ENCODE data around the gene ANGPTL7.

ANGPTL7 gene

GRCh38 chr1:11152755-11153154 lies 36.4 kb upstream of the ANGPTL7 start:
- no peak for TF ChIP-seq POLR2AphosphoS5 (IDR thresholded peaks at IDR 0.05; ENCODE audit: low read depth, low read length)
- TF ChIP-seq TAF1 (IDR thresholded peaks at IDR 0.05; ENCODE audit: borderline replicate concordance, insufficient read depth, low read length) = no peak
- TF ChIP-seq FOXP2 (optimal IDR thresholded peaks at IDR 0.05; ENCODE audit: borderline replicate concordance, extremely low read depth, extremely low read length, insufficient read depth) = no peak
- TF ChIP-seq, protein P1, sequence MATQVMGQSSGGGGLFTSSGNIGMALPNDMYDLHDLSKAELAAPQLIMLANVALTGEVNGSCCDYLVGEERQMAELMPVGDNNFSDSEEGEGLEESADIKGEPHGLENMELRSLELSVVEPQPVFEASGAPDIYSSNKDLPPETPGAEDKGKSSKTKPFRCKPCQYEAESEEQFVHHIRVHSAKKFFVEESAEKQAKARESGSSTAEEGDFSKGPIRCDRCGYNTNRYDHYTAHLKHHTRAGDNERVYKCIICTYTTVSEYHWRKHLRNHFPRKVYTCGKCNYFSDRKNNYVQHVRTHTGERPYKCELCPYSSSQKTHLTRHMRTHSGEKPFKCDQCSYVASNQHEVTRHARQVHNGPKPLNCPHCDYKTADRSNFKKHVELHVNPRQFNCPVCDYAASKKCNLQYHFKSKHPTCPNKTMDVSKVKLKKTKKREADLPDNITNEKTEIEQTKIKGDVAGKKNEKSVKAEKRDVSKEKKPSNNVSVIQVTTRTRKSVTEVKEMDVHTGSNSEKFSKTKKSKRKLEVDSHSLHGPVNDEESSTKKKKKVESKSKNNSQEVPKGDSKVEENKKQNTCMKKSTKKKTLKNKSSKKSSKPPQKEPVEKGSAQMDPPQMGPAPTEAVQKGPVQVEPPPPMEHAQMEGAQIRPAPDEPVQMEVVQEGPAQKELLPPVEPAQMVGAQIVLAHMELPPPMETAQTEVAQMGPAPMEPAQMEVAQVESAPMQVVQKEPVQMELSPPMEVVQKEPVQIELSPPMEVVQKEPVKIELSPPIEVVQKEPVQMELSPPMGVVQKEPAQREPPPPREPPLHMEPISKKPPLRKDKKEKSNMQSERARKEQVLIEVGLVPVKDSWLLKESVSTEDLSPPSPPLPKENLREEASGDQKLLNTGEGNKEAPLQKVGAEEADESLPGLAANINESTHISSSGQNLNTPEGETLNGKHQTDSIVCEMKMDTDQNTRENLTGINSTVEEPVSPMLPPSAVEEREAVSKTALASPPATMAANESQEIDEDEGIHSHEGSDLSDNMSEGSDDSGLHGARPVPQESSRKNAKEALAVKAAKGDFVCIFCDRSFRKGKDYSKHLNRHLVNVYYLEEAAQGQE (IDR thresholded peaks at IDR 0.05; ENCODE audit: insufficient read depth in 1 of 2, low read depth in 2 of 2, low read length in 2 of 2) = no peak
- no peak for TF ChIP-seq SIN3A (IDR thresholded peaks at IDR 0.05; ENCODE audit: borderline replicate concordance, insufficient read depth, low read length)

DNA sequence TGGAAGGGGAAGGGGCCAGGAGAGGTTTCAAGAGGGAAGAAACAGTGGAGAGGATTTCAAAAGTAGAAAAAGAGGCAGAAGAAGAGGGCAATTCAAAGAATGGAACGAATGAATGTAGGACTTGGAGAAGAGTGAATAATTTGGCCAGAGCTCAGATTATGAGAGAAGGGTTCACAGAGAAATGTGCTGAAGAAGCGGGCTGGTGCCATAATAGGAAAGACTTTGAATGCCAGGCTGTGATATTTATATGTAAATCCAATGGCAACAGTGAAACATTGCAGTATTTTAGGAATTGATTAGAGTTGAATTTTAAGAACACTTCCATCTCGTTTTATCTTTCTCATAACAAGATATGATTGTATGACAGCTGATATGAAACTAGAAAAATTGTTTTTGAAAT lies 36.0 kb upstream of the ANGPTL7 start:
- TF ChIP-seq POLR2AphosphoS5 (IDR thresholded peaks at IDR 0.05; ENCODE audit: low read depth, low read length) (no peak), TAF1 (IDR thresholded peaks at IDR 0.05; ENCODE audit: borderline replicate concordance, insufficient read depth, low read length) (no peak), SIN3A (IDR thresholded peaks at IDR 0.05; ENCODE audit: borderline replicate concordance, insufficient read depth, low read length) (no peak), FOXP2 (optimal IDR thresholded peaks at IDR 0.05; ENCODE audit: borderline replicate concordance, extremely low read depth, extremely low read length, insufficient read depth) (no peak)
- TF ChIP-seq, protein P1 (IDR thresholded peaks at IDR 0.05; ENCODE audit: insufficient read depth in 1 of 2, low read depth in 2 of 2, low read length in 2 of 2) = no peak

DNA sequence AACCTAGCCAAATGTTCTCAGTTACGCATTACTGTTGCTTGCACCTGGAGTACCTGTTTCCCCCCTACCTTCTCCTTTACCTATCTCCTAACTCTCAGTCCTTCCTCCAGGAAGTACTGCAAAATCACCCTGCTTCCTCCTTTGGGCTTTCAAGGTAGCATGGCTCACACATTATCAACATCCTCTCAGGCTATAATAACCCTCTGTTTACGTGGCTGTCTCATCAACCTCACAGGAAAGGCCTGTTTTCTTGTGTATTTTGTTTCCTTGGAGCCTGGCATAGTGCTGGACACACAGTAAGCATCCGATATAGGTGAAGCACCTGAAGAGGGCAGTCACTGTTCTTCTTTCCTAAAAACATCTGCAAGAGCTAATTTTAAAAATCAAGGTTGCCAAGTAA lies 32.7 kb upstream of the ANGPTL7 start:
- TF ChIP-seq TAF1 (IDR thresholded peaks at IDR 0.05; ENCODE audit: borderline replicate concordance, insufficient read depth, low read length) (no peak), FOXP2 (optimal IDR thresholded peaks at IDR 0.05; ENCODE audit: borderline replicate concordance, extremely low read depth, extremely low read length, insufficient read depth) (no peak), SIN3A (IDR thresholded peaks at IDR 0.05; ENCODE audit: borderline replicate concordance, insufficient read depth, low read length) (no peak), POLR2AphosphoS5 (IDR thresholded peaks at IDR 0.05; ENCODE audit: low read depth, low read length) (no peak)
- TF ChIP-seq, protein P1 (IDR thresholded peaks at IDR 0.05; ENCODE audit: insufficient read depth in 1 of 2, low read depth in 2 of 2, low read length in 2 of 2) = no peak

- no peak for TF ChIP-seq POLR2AphosphoS5 (IDR thresholded peaks at IDR 0.05; ENCODE audit: low read depth, low read length)
- TF ChIP-seq TAF1 (IDR thresholded peaks at IDR 0.05; ENCODE audit: borderline replicate concordance, insufficient read depth, low read length) = no peak
- no peak for TF ChIP-seq SIN3A (IDR thresholded peaks at IDR 0.05; ENCODE audit: borderline replicate concordance, insufficient read depth, low read length)
- TF ChIP-seq, protein P1 (IDR thresholded peaks at IDR 0.05; ENCODE audit: insufficient read depth in 1 of 2, low read depth in 2 of 2, low read length in 2 of 2) = no peak
Observed at GRCh38 chr1:11156963-11157362, 32.2 kb upstream of the ANGPTL7 start.

DNA sequence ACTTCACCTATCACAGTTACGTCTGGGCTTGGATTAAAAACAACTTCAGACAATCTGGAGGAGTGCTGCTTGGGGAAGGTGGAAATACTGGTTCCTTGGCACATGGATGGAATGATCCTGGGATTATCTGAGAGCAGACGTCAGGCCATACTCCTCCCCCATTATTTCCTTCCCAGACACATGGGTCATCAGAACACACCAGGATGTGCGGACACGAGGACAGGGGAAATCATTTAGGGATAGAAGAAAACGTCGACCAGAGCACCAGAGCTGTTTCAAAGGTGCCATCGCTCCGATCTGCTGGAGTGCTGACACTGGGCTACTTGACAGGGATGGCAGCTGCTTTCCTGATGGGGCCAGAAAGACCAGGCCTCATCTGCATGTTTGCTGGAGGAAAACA lies 31.8 kb upstream of the ANGPTL7 start:
- TF ChIP-seq, protein P1 (IDR thresholded peaks at IDR 0.05; ENCODE audit: insufficient read depth in 1 of 2, low read depth in 2 of 2, low read length in 2 of 2) = no peak
- no peak for TF ChIP-seq TAF1 (IDR thresholded peaks at IDR 0.05; ENCODE audit: borderline replicate concordance, insufficient read depth, low read length)
- no peak for TF ChIP-seq FOXP2 (optimal IDR thresholded peaks at IDR 0.05; ENCODE audit: borderline replicate concordance, extremely low read depth, extremely low read length, insufficient read depth)
- TF ChIP-seq POLR2AphosphoS5 (IDR thresholded peaks at IDR 0.05; ENCODE audit: low read depth, low read length) = no peak
- no peak for TF ChIP-seq SIN3A (IDR thresholded peaks at IDR 0.05; ENCODE audit: borderline replicate concordance, insufficient read depth, low read length)
